GF-D8 (cell line): ENCODE measurements around the gene CLEC3B.
"Not testable (repeated sequence)": the region's sequence is repeated elsewhere in the genome, so short reads cannot be mapped to it uniquely, and the experiment has no call there.

Experiments used
- DNase-seq: peaks from one replicate; lab custom pipeline; 2025; lab: John Stamatoyannopoulos, UW

The CLEC3B gene, protein sequence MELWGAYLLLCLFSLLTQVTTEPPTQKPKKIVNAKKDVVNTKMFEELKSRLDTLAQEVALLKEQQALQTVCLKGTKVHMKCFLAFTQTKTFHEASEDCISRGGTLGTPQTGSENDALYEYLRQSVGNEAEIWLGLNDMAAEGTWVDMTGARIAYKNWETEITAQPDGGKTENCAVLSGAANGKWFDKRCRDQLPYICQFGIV

DNA sequence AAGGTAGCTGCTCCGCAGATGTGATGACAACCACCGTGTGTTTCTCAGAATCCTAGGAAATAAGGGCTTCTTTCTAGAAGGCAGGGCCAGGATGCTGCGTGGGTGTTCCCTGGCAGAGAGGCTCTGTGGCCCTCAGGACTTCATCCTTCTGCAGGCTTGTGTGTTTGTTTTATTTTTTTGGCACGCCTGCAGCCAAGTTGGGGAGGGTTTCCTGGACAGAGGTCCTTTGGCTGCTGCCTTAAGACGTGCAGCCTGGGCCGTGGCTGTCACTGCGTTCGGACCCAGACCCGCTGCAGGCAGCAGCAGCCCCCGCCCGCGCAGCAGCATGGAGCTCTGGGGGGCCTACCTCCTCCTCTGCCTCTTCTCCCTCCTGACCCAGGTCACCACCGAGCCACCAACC is at the start of gene CLEC3B:
Gene CLEC3B, plus strand, starts transcription at position 266 of the 400 bp plus-strand sequence. Its CDS starts 60 bp downstream, at position 326.
- no peak for DNase-seq

DNA sequence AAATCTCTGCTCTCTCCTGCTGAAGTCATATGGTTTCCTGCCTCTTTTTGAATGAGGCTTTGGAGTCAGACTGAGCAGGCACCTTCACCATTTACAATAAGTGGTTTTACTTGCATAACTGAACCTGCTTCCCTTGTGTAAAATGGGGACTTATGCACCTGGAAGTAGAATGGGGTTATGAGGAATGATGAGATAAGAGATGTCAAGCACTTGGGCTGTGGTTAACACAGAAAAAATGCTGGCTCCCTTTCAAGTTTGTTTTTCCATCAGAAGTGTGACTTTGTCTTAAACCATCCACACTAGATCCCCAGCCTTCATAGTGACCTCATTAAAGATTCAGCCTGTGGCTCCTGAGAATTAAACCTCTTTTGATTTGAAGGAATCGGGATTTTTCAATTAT is 44.9 kb upstream of the CLEC3B start:
- DNase-seq = peak; percentile 35

DNA sequence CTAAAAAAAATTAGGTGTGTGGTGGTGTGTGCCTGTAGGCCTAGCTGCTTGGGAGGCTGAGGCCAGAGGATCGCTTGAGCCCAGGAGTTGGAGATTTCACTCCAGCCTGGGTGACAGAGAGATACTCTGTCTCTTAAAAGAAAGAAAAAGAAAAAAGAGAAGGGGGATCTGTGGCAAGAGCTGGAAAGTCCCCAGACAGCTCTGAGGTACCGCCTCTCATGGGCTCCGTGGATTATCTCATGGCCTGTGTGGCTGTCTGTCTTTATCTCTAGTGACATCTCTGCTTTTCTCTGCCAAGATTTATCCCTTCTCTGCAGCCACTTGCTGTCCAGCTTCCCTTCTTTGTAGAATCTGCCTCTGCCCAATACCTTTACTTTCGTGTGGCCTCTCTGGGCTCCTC is 44.4 kb upstream of the CLEC3B start:
- no peak for DNase-seq

DNA sequence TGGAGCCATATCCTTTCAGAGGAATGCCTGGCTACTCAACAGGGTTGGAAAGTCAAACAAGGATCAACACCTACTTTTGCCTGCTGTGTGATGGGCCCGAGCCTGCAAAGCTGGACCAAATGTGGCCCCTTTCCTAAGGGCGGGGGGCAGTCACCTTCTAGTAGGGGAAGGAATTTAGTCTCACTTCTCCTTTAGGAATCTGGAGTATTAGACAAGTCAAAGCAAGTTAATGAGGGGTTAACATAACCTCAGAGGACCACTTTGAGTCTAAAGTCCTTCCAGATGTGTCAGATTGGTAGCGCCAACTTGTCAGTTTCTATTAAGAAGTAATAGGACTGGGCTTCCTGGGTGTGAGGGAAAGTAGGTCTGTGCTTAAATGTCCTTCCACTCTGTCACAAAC is 43.3 kb upstream of the CLEC3B start:
- no peak for DNase-seq

DNA sequence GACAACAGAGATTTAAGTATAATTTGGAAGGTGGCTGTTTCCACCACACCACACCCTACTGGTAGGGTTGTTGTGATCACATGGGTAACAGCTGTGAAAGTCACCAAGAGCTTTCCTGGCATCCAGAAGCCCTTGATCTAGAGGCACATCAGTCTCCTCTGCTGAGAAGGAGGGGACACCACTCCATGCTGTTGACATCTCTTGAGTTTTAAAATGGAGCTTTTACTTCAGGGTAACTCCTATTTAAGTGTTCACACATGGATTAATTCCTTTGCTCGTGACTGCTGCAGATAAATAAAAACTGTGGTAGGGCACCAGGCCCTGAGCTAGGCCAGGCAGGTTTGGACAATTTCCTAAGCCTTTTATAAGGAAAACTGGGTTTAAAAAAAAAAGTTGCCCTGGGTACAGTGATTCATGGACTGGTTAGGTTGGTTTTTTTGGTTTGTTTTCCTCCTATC is 42.6 kb upstream of the CLEC3B start:
- no peak for DNase-seq

DNA sequence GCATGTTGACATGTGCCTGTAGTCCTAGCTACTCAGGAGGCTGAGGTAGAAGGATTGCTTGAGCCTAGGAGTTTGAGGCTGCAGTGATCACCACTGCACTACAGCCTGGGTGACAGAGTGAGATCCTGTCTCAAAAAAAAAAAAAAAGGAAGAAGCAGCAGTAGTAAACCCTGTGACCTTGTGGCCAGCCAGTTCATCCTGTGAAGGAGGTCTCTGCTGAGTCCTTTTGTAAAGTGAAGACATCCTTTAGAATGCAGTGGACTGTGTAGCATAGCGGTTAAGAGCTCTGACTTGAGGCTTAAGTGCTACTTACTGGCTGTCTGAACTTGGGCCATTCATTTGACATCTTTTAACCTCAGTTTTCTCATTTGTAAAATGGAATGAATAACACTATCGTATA is 41.8 kb upstream of the CLEC3B start:
- DNase-seq = peak; percentile 13

DNA sequence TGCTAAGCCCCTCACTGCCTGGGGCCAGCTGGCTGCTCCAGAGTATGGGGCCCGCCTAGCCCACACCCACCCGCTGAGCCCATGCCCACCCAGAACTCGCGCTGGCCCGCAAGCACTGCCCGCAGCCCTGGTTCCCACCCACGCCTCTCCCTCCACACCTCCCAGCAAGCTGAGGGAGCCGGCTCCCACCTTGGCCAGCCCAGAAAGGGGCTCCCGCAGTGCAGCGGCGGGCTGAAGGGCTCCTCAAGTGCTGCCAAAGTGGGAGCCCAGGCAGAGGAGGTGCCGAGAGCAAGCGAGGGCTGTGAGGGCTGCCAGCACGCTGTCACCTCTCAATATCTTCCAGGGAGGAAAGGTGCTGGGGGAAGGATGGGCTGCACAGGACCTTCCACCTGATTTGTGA is 39.8 kb upstream of the CLEC3B start:
- not testable (repeated sequence) for DNase-seq

DNA sequence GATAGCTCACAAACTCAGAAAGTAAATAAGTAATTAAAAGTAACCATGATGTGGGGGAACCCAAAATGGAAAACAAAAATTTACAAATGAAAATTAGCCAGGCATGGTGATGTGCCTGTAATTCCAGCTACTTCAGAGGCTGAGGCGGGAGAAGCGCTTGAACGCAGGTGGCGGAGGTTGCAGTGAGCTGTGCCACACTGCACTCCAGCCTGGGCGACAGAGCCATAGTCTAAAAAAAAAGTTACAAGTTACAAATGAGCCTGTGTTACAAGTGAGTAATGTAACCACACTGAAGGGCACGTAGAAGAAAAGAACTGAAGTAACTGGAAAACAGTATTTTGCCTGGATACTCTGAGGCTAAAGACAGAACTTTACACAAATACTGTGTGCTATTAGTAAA is 38.8 kb upstream of the CLEC3B start:
- DNase-seq = no peak

DNA sequence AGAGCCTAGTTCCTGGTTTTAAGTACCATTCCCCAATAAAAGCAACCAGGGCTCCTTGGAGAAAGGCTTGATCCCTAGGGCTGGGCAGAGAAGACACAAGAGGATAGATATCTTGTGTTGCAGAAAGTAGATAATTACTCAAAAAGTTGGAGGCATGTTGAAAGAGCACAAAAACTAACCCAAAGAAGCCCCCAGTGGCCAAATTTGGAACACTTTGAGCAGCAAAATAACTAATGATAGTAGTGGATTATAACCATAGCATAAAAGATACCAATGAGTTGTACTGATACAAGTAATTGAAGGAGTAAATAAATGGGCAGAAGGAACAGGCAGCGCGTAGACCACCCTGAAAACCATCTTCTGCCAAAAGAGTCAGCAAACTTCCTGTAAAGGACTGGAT is 38.0 kb upstream of the CLEC3B start:
- DNase-seq = no peak

DNA sequence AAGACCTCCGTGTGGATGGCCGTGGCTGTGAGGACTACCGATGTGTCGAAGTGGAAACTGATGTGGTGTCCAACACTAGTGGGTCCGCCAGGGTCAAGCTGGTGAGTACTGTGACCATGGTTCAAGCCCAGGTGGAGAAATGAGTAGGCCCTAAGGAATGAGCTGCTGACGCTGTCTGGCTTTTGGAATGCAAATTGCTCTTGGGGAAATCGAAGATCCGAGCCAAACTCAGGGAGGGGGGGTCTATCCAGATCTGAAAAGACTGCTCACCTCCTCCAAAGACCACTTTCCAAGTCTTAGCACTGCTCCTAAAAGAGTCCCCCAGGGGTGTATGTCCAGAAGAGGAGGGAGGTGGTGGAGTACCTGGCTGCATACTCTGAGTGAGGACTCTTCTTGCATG is 37.0 kb upstream of the CLEC3B start:
- DNase-seq = no peak

DNA sequence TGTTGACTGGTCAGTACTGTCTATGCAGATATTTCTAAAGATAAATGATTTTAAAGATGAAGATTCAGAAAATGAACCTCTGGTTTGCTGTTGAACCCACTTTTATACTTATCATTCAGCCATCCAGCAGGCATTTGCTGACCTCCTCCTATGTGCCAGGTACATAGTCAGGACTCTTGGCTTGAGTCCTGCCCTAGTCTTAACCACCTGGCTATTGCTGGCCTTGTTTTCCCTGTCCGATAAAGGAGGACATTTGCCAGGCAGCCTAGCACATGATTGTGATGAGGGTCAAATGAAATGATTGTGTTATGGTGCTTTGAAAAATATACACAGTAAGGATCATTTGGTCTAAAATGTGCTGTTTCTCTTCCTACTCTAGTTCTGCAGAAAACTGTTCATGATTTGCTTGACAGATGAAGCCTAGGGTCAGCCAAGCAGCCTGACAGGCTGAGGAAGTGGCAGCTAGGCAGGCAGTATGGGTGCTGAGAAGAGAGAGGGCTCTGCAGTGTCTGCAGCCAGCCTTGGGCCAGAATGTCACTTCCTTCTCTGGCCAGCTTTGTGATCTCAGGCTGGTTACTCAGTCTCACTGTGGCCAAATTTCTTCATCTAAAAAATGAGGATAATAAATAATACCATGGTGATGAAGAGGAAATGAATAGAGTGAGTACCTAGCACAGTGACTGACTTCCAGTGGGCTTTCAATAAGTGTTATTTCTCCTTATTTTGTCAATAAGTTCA is 36.3 kb upstream of the CLEC3B start:
- no peak for DNase-seq

DNA sequence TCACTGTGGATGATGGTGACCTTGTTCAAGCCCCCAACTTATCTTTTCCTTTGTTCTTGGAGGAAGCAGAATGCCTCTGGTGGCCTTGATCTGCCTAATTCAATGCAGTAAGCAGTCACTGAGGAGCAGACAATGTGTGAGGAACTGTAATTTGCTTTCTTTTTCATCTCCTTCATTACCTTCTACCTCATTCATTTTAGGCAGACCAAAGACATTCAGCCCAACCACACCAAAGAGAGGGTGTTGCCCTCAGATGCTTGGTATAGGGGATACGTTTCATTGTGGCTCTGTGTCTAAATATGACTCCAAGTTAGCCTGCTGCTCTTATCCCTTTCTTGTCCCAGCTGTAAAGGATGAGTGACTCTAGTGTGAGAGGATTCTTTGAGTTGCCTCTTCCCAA is 34.8 kb upstream of the CLEC3B start:
- DNase-seq = no peak

DNA sequence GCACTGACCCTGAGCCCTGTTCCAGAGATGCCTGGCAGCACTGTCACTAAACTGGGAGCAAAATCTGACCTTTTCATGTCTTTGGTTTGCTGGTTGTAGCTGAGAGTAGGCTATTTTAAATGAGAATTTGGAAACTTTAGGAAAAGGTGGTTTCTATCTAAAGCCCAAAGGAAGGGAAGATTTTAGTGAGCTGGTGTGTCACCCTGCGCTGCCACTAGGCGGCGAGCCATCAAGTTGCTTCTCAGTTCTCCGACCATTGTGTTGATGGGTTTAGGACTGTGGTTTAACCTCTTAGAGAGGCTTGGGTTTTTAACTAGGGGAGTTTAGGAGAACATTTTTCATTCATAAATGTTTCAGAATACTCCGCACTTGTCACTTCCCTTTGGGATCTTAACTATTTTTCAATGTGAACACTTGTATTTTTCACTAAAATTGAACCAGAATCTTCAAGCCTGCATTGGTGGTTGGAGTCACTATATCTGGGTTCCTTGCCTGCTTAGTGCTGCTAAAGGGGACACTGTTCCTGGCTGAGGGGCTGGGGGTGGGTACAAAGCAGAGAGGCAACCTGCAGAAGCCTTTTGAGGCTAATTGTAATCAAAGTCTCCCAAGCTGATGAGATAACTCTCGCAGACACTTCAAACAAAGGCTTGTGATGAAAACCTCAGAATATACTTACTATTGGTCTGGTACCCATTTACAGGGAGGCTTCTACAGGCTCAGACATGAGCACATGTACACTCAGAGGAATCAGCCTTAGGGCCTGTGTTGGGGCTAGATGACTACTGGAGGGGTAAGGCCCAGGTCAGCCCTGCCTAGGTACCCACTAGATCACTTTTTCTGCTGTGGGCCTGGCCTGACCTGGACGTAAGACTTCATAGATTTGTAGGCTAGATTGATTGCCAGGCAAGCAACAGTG is 33.3 kb upstream of the CLEC3B start:
- no peak for DNase-seq

DNA sequence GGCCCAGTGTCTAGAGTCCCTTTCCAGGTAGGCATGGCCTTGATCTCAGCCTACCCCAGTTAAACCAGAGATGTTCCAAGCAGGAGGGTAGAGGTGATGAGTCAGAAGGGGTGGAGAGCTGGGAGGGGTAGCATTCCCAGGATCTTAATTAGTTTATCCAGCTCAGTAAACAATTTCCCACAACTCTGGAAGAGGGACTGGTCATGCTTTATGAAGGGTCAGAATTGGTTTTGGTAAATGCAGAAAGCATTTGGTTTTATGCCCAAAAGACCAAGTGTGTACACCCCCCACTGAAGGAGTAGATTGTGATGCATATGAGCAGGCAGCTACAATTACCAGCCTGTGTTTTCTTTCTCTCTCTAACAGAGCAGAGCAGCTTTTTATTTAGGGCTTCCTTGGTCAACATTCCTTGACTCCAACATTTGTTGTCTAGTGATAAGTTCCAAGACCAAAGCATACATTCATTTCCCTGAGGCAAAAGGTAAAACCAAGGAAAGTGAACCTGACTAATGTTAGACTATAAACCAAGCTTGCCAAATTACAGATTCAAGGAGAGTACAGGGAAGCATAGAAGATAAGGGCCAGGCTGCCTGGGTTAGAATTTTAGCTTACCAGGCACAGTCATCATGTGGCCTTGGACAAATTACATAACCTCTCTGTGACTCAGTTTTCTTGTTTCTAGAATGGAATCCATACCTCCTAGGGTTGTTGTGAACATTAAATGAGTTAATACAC is 32.5 kb upstream of the CLEC3B start:
- DNase-seq = no peak

DNA sequence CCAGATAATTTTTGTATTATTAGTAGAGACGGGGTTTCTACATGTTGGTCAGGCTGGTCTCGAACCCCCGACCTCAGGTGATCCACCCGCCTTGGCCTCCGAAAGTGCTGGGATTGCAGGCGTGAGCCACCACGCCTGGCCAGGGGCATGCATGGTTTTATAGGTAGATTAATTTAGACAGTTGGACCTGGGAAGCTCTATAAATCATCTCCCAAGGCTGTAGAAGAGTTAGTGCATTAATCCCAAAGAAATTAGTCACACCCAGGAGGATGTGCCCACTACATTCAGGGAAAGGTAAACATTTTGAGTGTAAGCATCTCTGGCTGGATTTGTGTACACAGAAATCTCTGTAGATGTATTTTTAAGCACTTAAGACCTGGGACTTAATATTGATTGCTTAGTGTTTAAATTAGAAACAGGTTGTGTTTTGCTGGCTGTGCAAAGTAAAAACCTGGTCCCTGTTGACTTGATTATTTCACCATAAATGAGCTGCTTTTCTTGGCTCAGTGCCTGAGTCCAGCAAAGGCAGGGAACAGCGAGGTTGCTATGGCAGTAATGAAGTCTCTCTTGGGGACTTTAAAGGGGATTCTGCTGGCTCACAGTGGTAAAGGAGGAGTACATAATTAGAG is 30.8 kb upstream of the CLEC3B start:
- DNase-seq = no peak

DNA sequence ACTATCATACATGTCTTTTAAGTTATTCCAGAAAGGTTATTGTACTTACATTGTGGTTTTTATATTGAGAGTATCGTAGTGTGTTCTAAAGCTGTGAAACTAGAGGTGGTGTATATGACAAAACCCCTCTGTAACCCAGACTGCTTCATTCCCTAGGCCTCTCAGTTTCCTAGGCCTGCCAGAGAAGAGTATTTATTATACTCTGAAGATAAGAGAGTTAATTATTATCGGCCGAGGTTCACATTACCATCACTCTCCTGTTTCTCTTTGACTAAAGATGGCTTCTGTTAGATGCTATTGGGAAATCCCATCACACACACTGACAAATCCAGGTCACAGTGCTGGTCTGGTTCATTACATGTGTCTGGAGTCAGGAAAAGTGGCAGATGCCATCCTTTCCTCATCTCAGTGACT is 29.5 kb upstream of the CLEC3B start:
- DNase-seq = no peak

DNA sequence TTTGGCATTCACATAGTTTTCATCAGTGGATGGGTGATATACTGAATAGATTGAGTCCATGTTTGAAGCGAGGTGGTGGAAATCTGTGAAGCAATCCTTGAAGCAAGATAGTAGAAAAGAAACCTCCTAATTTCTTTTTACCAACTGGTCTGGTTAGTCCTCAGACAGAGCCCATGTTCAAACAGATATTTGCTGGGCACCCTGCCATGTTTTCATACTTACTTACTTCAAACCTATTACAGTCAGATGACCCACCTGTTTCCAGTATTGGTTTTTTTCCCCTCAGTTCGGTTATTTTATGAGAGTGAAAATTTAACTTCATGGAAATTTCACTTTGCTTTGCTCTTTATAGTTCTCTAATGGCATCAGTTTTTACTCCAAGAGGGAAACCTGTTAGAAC is 26.3 kb upstream of the CLEC3B start:
- DNase-seq = no peak

DNA sequence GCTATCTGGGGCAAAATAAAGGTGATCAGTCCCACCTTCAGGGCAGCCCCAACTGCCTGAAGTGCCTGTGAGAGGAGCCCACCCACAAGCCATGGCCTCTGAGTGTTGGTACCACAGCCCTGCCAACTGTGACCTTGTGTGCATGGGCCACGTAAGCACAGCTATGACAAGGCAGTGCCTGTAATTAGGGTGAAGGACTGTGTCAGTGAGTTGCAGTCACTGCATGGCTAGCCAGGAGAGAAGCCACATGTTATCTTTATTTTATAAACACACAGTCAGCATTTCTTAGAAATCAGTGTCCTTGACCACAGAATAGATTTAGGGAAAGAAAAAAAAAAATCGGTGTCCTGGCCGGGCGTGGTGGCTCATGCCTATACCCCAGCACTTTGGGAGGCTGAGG is 25.3 kb upstream of the CLEC3B start:
- no peak for DNase-seq

DNA sequence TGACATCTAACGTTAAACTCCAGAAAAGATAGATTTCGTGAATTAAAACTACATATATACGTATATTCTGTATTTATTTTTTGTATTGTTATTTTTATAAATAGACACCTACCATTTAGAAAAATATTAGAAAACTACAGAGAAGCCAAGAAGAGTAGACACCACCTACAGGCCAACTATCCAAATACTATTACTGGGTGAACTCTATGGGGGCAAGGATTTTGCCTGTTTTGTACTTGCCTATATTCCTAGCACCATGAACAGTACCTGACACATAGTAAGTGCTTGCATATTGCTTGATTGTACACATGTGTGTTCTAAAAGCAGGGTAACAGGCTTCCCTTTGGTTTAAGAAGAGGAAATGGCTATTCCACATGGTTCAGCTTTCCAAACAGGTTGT is 24.4 kb upstream of the CLEC3B start:
- DNase-seq = no peak

DNA sequence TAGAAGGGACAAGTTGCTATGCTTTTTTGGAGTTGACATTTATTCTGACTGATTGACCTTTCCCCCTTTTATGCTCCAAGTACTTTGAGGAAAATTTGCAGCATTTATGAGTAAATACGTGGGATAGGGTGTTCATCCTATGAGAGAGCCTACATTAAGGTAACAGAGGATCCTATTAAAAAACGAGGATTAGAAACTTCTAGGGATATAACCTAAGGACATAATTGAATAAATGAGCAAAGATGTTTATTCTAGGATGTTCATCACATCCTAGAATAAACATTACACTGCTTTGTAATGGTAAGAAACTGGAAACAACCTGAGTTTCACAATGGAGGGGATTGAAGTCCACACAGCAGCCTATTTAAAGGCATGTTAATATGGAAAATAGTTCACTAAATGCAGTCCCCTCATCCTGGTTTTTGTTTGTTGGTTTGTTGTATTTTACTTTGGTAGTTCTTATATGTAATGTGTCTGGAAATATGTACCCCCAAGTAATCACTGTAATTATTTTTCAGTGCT is 23.9 kb upstream of the CLEC3B start:
- no peak for DNase-seq

DNA sequence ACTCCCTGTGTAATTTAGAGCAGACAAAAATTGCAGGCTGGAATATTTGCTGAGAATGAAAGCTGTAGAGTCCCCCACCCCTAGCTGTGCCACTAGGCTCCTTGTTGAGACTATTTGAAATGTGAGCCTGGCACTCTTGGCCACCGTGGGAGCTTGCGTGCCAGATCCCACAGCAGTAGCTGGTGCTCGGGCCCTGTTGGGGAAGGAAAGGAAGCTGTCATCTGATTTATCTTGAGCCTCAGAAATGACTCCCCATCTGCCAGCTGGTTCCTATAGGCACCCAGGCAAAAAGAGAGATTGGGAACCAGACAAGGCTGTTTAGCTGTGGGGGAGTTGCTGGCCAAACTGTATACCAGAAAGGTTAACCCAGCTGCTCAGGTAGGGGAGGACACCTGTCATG is 23.4 kb upstream of the CLEC3B start:
- no peak for DNase-seq
